ENCODE data around the gene LAMB2.

DNA sequence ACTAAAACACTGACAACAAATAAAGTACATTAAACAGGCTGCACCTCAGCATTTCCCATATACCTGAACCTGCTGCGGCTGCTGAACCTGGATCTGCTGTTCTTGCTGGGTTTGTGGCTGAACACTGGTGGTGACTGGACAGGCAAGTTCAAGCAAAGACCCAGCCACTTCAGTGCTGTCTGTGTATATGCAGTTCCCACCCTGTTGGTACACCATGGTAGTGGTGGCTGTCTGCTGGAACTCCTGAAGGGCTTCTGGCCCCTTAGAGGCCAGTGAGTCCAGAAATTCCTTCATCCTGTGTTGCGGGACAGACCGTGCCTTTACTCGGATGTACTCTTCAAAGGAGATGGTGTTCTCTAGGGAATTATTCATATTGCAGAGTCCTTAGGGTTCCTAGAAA lies 56.2 kb downstream of the LAMB2 start:
- no peak for TF ChIP-seq POLR2A (IDR thresholded peaks at IDR 0.05)
- TF ChIP-seq, protein P1, sequence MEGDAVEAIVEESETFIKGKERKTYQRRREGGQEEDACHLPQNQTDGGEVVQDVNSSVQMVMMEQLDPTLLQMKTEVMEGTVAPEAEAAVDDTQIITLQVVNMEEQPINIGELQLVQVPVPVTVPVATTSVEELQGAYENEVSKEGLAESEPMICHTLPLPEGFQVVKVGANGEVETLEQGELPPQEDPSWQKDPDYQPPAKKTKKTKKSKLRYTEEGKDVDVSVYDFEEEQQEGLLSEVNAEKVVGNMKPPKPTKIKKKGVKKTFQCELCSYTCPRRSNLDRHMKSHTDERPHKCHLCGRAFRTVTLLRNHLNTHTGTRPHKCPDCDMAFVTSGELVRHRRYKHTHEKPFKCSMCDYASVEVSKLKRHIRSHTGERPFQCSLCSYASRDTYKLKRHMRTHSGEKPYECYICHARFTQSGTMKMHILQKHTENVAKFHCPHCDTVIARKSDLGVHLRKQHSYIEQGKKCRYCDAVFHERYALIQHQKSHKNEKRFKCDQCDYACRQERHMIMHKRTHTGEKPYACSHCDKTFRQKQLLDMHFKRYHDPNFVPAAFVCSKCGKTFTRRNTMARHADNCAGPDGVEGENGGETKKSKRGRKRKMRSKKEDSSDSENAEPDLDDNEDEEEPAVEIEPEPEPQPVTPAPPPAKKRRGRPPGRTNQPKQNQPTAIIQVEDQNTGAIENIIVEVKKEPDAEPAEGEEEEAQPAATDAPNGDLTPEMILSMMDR (IDR thresholded peaks at IDR 0.05), result no peak

Measured in thyroid gland (tissue), 4 donors.